K562 treated with DMSO at 1 percent for 4 hours (cell line): ENCODE results near the gene OR2T33. TPM values are rescaled to one million over a fixed set of nuclear protein-coding genes. Genes with fewer than 3 reads are reported as not detected.

Experiments used
- total RNA-seq: library from RNA; unstranded; fragments of 300-600 nt; gene quantifications from 2 replicates; pipeline ENCODE4 v1.2.3, GENCODE V29; 2022; ENCODE audit not compliant: insufficient read depth

The OR2T33 gene, protein sequence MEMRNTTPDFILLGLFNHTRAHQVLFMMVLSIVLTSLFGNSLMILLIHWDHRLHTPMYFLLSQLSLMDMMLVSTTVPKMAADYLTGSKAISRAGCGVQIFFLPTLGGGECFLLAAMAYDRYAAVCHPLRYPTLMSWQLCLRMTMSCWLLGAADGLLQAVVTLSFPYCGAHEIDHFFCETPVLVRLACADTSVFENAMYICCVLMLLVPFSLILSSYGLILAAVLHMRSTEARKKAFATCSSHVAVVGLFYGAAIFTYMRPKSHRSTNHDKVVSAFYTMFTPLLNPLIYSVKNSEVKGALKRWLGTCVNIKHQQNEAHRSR
- total RNA-seq: not detected in 2 replicates

DNA sequence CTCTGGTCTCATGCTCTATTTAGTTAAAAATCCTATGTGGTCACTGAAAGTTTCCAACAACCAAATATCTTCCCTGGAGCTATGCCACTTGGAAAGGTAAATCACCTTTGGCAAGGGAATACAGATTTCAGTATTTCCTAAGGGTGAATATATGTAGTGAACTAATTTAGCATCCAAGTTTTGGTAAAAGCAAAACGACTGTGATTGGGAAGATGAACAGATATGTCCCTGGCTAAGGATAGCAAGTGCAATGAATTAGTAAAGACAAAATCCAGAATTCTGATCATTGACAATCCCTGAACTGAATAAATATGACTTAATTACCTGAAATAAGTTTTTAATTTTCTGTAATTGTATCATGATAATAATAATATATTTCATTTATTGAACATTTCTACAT is at the start of gene OR2T33:
TSS of gene OR2T33 (minus strand) at position 101 of the 400 bp plus-strand sequence. CDS start 4,162 bp downstream, outside the sequence.

DNA sequence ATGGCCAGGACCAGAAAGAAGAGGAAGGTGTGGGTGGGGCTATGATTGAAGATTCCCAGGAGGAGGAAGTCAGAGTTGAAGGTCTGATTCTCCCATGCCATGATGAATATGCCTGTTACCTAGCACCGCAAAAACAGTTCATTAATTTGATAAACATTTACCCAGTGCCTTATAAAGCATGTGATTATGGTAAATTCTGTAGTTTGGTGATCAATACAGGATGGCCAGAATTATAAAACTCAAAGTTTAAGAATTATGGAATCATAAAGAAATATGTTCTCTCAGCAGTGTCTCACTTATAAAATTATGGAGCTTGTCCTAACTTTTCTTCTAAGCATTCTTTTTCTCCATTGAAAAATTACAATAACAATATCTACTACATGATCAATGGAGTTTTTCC is 46.7 kb upstream of the OR2T33 start, which contains the start of gene OR2M7:
TSS of gene OR2M7 (minus strand) at position 101 of the 400 bp plus-strand sequence. CDS start at position 101, 0 bp downstream.

GRCh38 chr1:248303324-248303723 is 25.5 kb upstream of the OR2T33 start, which contains the start of gene OR2T12:
TSS of gene OR2T12 (minus strand) at chr1:248303424. CDS start at chr1:248295578, 7,846 bp downstream.

GRCh38 chr1:248231117-248231516 is 46.7 kb downstream of the OR2T33 start, which contains the start of gene OR2M4:
TSS of gene OR2M4 (plus strand) at chr1:248231417. CDS start at chr1:248238929, 7,512 bp downstream.

Other genes with a start within 250 kb of the OR2T33 start
- not detected in 2 replicates for gene OR2L2, start 247.9 kb downstream of the OR2T33 start, total RNA-seq
- gene OR2L3, start 231.1 kb downstream of the OR2T33 start, total RNA-seq: not detected in 2 replicates
- not detected in 2 replicates for gene OR2L13, start 182.8 kb downstream of the OR2T33 start, total RNA-seq
- not detected in 2 replicates for gene OR2M5, start 132.8 kb downstream of the OR2T33 start, total RNA-seq
- not detected in 2 replicates for gene OR2M2, start 103.2 kb downstream of the OR2T33 start, total RNA-seq
- gene OR2M3, start 80.7 kb downstream of the OR2T33 start, total RNA-seq: not detected in 2 replicates
- gene OR2M4, start 46.6 kb downstream of the OR2T33 start, total RNA-seq: not detected in 2 replicates
- not detected in 2 replicates for gene OR2T12, start 25.4 kb upstream of the OR2T33 start, total RNA-seq
- gene OR2M7, start 46.6 kb upstream of the OR2T33 start, total RNA-seq: not detected in 2 replicates
- gene OR14C36, start 70.8 kb upstream of the OR2T33 start, total RNA-seq: not detected in 2 replicates
- not detected in 2 replicates for gene OR2T4, start 83.7 kb upstream of the OR2T33 start, total RNA-seq
- gene OR2T6, start 97.8 kb upstream of the OR2T33 start, total RNA-seq: not detected in 2 replicates
- not detected in 2 replicates for gene OR2T1, start 125.1 kb upstream of the OR2T33 start, total RNA-seq
- gene OR2T2, start 167.7 kb upstream of the OR2T33 start, total RNA-seq: not detected in 2 replicates
- gene OR2T3, start 195.4 kb upstream of the OR2T33 start, total RNA-seq: not detected in 2 replicates
- not detected in 2 replicates for gene OR2T5, start 210.6 kb upstream of the OR2T33 start, total RNA-seq
- not detected in 2 replicates for gene OR2G6, start 230.1 kb upstream of the OR2T33 start, total RNA-seq